Subcutaneous abdominal adipose tissue (tissue), 5 donors: ENCODE data around the gene MRPL50.

Source experiments
- H3K27ac ChIP-seq: one replicate; pipeline ENCODE4 v1.7.0; 2013; ENCODE audit warnings: low read depth, mild to moderate bottlenecking, inconsistent platforms, low read length, moderate library complexity
- H3K27me3 ChIP-seq, 5 donors: one replicate each; pipeline ENCODE4 v1.7.0; 2013; ENCODE audit warnings: low read length in 5 of 5, inconsistent platforms in 1 of 5; ENCODE audit not compliant: control insufficient read depth in 5 of 5, insufficient read depth in 4 of 5
- H3K36me3 ChIP-seq, 5 donors: one replicate each; pipeline ENCODE4 v1.7.0; 2013; ENCODE audit warnings: low read length in 5 of 5; ENCODE audit not compliant: control insufficient read depth in 5 of 5, insufficient read depth in 5 of 5
- H3K4me1 ChIP-seq, 5 donors: one replicate each; pipeline ENCODE4 v1.7.0; 2013; ENCODE audit warnings: low read length in 5 of 5, mild to moderate bottlenecking in 3 of 5, moderate library complexity in 1 of 5; ENCODE audit not compliant: control insufficient read depth in 5 of 5, insufficient read depth in 5 of 5
- H3K4me3 ChIP-seq, 5 donors: one replicate each; pipeline ENCODE4 v1.7.0; 2013; ENCODE audit warnings: low read length in 5 of 5, low read depth in 1 of 5
- H3K9ac ChIP-seq, 5 donors: one replicate each; pipeline ENCODE4 v1.7.0; 2013; ENCODE audit warnings: low read length in 5 of 5, mild to moderate bottlenecking in 4 of 5, moderate library complexity in 3 of 5
- H3K9me3 ChIP-seq, 5 donors: one replicate each; pipeline ENCODE4 v1.7.0; 2013; ENCODE audit warnings: low read length in 5 of 5; ENCODE audit not compliant: control insufficient read depth in 5 of 5
- donor health status: healthy.
- donor health status: healthy.
- donor health status: healthy.
- donor health status: healthy.
- donor health status: healthy.

MRPL50 gene

GRCh38 chr9:101435601-101436079 is 37.2 kb upstream of the MRPL50 start, which contains the start of gene ALDOB:
ALDOB (minus strand) TSS chr9:101435774; CDS start chr9:101430887, 4,887 bp downstream.
- no peaks in the 10 kb centered on the region for H3K36me3 ChIP-seq
- no peak within 1 kb of the TSS for H3K4me3 ChIP-seq
- H3K9me3 ChIP-seq = no peaks in the 10 kb centered on the region
- H3K27me3 ChIP-seq = peaks cover 0 to 2% (median 0%) of the 10 kb centered on the region in 5 donors
- no peaks in the 10 kb centered on the region for H3K4me1 ChIP-seq
- no peak within 1 kb of the TSS for H3K9ac ChIP-seq
- no peak within 1 kb of the TSS for H3K27ac ChIP-seq

GRCh38 chr9:101434998-101435397 is 36.6 kb upstream of the MRPL50 start:
- H3K9ac ChIP-seq = no peak overlapping the region

GRCh38 chr9:101433229-101433628 is 34.8 kb upstream of the MRPL50 start:
- Histone ChIP-seq H3K9me3 (no peaks in the 10 kb centered on the region), H3K9ac (no peak overlapping the region), H3K4me1 (no peaks in the 10 kb centered on the region), H3K27ac (no peak overlapping the region), H3K36me3 (no peaks in the 10 kb centered on the region), H3K4me3 (no peak overlapping the region), H3K27me3 (peaks cover 0 to 2% (median 0%) of the 10 kb centered on the region in 5 donors)

More at GRCh38 chr9:101434998-101435397, 36.6 kb upstream of the MRPL50 start:
- H3K27me3 ChIP-seq = peaks cover 0 to 2% (median 0%) of the 10 kb centered on the region in 5 donors
- H3K27ac ChIP-seq = no peak overlapping the region
- no peaks in the 10 kb centered on the region for H3K36me3 ChIP-seq
- H3K9me3 ChIP-seq = no peaks in the 10 kb centered on the region
- H3K4me3 ChIP-seq = no peak overlapping the region
- H3K4me1 ChIP-seq = no peaks in the 10 kb centered on the region

GRCh38 chr9:101432740-101433139 is 34.3 kb upstream of the MRPL50 start:
- no peak overlapping the region for H3K4me3 ChIP-seq
- H3K4me1 ChIP-seq = no peaks in the 10 kb centered on the region
- no peak overlapping the region for H3K9ac ChIP-seq
- H3K9me3 ChIP-seq = no peaks in the 10 kb centered on the region
- H3K27ac ChIP-seq = no peak overlapping the region
- no peaks in the 10 kb centered on the region for H3K36me3 ChIP-seq
- peaks cover 0 to 2% (median 0%) of the 10 kb centered on the region in 5 donors for H3K27me3 ChIP-seq

GRCh38 chr9:101432171-101432570 is 33.8 kb upstream of the MRPL50 start:
- no peak overlapping the region for H3K9ac ChIP-seq
- H3K36me3 ChIP-seq = no peaks in the 10 kb centered on the region
- no peaks in the 10 kb centered on the region for H3K9me3 ChIP-seq
- H3K27ac ChIP-seq = no peak overlapping the region
- H3K27me3 ChIP-seq = peaks cover 0 to 2% (median 0%) of the 10 kb centered on the region in 5 donors
- H3K4me1 ChIP-seq = no peaks in the 10 kb centered on the region
- H3K4me3 ChIP-seq = no peak overlapping the region

- peaks cover 0 to 2% (median 0%) of the 10 kb centered on the region in 5 donors for H3K27me3 ChIP-seq
- H3K9ac ChIP-seq = no peak overlapping the region
- no peaks in the 10 kb centered on the region for H3K36me3 ChIP-seq
- H3K27ac ChIP-seq = no peak overlapping the region
- no peaks in the 10 kb centered on the region for H3K4me1 ChIP-seq
- no peak overlapping the region for H3K4me3 ChIP-seq
- H3K9me3 ChIP-seq = no peaks in the 10 kb centered on the region
These were observed 31.3 kb upstream of the MRPL50 start for GRCh38 chr9:101429736-101430135.

DNA sequence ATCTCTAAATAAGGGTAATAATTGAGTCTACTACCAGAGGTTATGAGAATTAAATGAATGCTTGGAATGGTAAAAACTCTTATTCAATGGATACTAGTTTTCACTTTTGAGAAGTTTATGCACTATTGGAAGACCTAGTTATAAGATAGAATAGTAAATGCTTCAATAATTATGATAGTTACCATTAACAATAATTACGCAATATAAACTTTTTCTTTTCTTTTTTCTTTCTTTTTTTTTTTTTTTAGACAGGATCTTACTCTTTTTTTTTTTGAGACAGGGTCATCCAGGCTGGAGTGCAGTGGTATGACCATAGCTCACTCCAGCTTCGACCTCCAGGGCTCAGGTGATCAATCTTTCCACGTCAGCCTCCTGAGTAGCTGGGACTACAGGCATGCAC is 30.5 kb upstream of the MRPL50 start:
- Histone ChIP-seq H3K9me3 (no peaks in the 10 kb centered on the region), H3K27me3 (peaks cover 0 to 2% (median 0%) of the 10 kb centered on the region in 5 donors), H3K9ac (no peak overlapping the region), H3K36me3 (no peaks in the 10 kb centered on the region), H3K4me1 (no peaks in the 10 kb centered on the region), H3K4me3 (no peak overlapping the region), H3K27ac (no peak overlapping the region)

- H3K27ac ChIP-seq = no peak overlapping the region
- no peaks in the 10 kb centered on the region for H3K4me1 ChIP-seq
- H3K27me3 ChIP-seq = peaks cover 0 to 2% (median 0%) of the 10 kb centered on the region in 5 donors
- H3K4me3 ChIP-seq = no peak overlapping the region
- peaks cover 0 to 4% (median 0%) of the 10 kb centered on the region in 5 donors for H3K9me3 ChIP-seq
- no peak overlapping the region for H3K9ac ChIP-seq
- no peaks in the 10 kb centered on the region for H3K36me3 ChIP-seq
These were observed 29.7 kb upstream of the MRPL50 start for GRCh38 chr9:101427957-101428655.

GRCh38 chr9:101427358-101427757 is 28.9 kb upstream of the MRPL50 start:
- no peak overlapping the region for H3K4me3 ChIP-seq
- no peaks in the 10 kb centered on the region for H3K36me3 ChIP-seq
- no peak overlapping the region for H3K9ac ChIP-seq
- peaks cover 0 to 2% (median 0%) of the 10 kb centered on the region in 5 donors for H3K27me3 ChIP-seq
- H3K9me3 ChIP-seq = peaks cover 0 to 4% (median 0%) of the 10 kb centered on the region in 5 donors
- H3K4me1 ChIP-seq = no peaks in the 10 kb centered on the region
- H3K27ac ChIP-seq = no peak overlapping the region

DNA sequence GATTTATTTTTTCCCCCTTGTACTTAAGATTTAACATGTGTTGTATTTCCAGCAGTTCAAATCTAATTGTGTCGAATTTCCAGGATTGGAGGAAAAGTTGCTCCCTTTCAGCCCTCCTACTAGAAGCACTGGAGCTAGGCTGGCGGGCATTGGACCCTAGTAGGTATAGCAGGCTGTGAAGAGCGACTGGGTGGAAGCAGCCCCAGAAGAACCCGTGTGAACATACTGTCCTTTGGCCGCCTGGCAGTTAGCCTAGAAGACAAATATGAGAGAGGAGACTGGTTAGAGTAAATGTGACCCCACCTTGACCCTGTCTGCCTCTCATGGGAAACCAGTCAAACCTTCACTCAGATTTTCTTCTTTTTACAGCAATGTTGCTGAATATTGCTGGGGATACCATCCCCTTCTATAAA is 23.2 kb upstream of the MRPL50 start:
- H3K9me3 ChIP-seq = peaks cover 4 to 34% (median 20%) of the 10 kb centered on the region in 5 donors
- H3K27me3 ChIP-seq = no peaks in the 10 kb centered on the region
- H3K9ac ChIP-seq = no peak overlapping the region
- H3K27ac ChIP-seq = no peak overlapping the region
- no peak overlapping the region for H3K4me3 ChIP-seq
- no peaks in the 10 kb centered on the region for H3K4me1 ChIP-seq
- peaks cover 0 to 5% (median 0%) of the 10 kb centered on the region in 5 donors for H3K36me3 ChIP-seq
